Caco-2 (cell line): ENCODE measurements around the gene PNLDC1. TPM values are rescaled to one million over a fixed set of nuclear protein-coding genes. Genes with fewer than 3 reads are reported as not detected.
A peak's percentile ranks its signal among the peaks of the same experiment; 100 is the strongest.

Experiments
- BruUV-seq: library from RNA; stranded (reverse); fragments of 400-500 nt; replicated peaks from 2 replicates; lab custom pipeline; 2021; lab: Mats Ljungman, UMichigan
- CTCF ChIA-PET: fragments of 300-600 bp; sonication (Branson Sonifier 250); formaldehyde crosslinking; loops from one replicate; lab custom pipeline; 2022; ENCODE audit warnings: antibody characterized with exemption; lab: Charles Lee
- POLR2A ChIA-PET: fragments of 300-600 bp; sonication (Branson Sonifier 250); formaldehyde crosslinking; loops from one replicate; lab custom pipeline; 2022; ENCODE audit warnings: antibody characterized with exemption; lab: Charles Lee
- DNase-seq, 2 experiments: peaks; one replicate each; pipeline versions ENCODE4 v3.0.0 to v3.0.0-alpha.2; 2020 to 2022
- H3K27me3 ChIP-seq: replicated peaks from 2 replicates; pipeline ENCODE4 v1.6.0; 2011; ENCODE audit warnings: low read length; ENCODE audit not compliant: control insufficient read depth, insufficient read depth
- H3K36me3 ChIP-seq: 2 replicates; pipeline ENCODE4 v1.5.1; 2011; ENCODE audit warnings: low read length; ENCODE audit not compliant: control insufficient read depth, insufficient read depth
- H3K4me1 ChIP-seq: fragments of 250-450 bp; sonication (Bioruptor Pico); 2 replicates; pipeline ENCODE4 v1.5.1; 2020; ENCODE audit warnings: mild to moderate bottlenecking
- H3K4me3 ChIP-seq: 2 replicates; pipeline ENCODE4 v1.5.1; 2011; ENCODE audit warnings: low read depth, mild to moderate bottlenecking, control low read depth, low read length
- H3K9me3 ChIP-seq: fragments of 250-450 bp; sonication (Bioruptor Pico); 2 replicates; pipeline ENCODE4 v1.5.1; 2020; ENCODE audit warnings: mild to moderate bottlenecking, moderate library complexity
- H3K27ac Mint-ChIP-seq: one replicate; pipeline ENCODE4 v1.8.0; 2022; ENCODE audit warnings: mixed read lengths; ENCODE audit not compliant: unreplicated experiment
- H3K27me3 Mint-ChIP-seq: one replicate; pipeline ENCODE4 v1.8.0; 2022; ENCODE audit warnings: mixed read lengths; ENCODE audit not compliant: insufficient read depth, unreplicated experiment
- H3K36me3 Mint-ChIP-seq: one replicate; pipeline ENCODE4 v1.8.0; 2022; ENCODE audit warnings: mild to moderate bottlenecking, mixed read lengths; ENCODE audit not compliant: insufficient read depth, unreplicated experiment
- H3K4me1 Mint-ChIP-seq: one replicate; pipeline ENCODE4 v1.8.0; 2022; ENCODE audit warnings: low read depth, mixed read lengths; ENCODE audit not compliant: unreplicated experiment
- H3K4me3 Mint-ChIP-seq: one replicate; pipeline ENCODE4 v1.8.0; 2022; ENCODE audit warnings: mild to moderate bottlenecking, moderate library complexity, mixed read lengths; ENCODE audit not compliant: unreplicated experiment
- H3K9me3 Mint-ChIP-seq: one replicate; pipeline ENCODE4 v1.8.0; 2022; ENCODE audit warnings: mixed read lengths; ENCODE audit not compliant: unreplicated experiment
- intact Hi-C: fragments of 100-400 bp; cut with micrococcal nuclease; formaldehyde crosslinking; loops from one replicate; pipeline ENCODE4 v1.10.0; 2022; ENCODE audit not compliant: unreplicated experiment
- total RNA-seq: library from RNA; stranded (reverse); gene quantifications from 2 replicates; pipeline ENCODE4 v1.2.3, GENCODE V29; 2022
- TF ChIP-seq, protein P1 (sequence below), 2 experiments: fragments of 200-600 bp in 1 of 2; IDR thresholded peaks; 1 replicate in 1 of 2; 2 replicates in 1 of 2; pipeline versions ENCODE4 v1.5.1 to v1.8.0; 2011 to 2022; ENCODE audit warnings: antibody characterized with exemption in 1 of 2, control low read depth in 1 of 2, inconsistent platforms in 1 of 2, low read depth in 1 of 2, low read length in 1 of 2, mild to moderate bottlenecking in 1 of 2, moderate library complexity in 1 of 2; ENCODE audit not compliant: insufficient read depth in 1 of 2, severe bottlenecking in 1 of 2, unreplicated experiment in 1 of 2

PNLDC1 gene
- total RNA-seq, 1 experiment from 2014 or later, result 0.32 TPM

DNA sequence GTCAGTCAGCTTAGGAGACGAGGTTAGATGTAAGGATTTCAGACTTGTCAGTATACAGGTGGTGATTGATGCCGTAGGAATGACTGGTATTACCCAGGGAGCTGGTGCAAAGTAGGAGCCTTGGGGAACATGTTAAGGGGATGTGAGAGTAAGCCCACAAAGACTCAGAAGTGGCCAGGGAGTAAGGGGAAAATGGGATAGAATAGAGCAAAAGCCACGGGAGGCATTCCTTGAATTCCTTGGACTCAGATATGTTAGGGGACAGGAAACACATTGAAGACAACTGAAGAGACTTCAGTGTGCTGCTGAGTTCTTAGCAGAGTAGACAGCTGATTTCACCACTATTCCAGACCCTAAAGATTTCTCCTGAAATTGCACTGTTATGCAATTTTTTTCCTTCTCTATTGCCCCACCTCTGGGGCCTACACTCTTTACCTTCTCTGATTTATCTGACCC is 39.4 kb upstream of the PNLDC1 start:
- Mint-ChIP-seq H3K4me1 (peaks cover 37% of the 10 kb centered on the region), H3K27me3 (no peaks in the 10 kb centered on the region), H3K9me3 (no peaks in the 10 kb centered on the region), H3K4me3 (peak overlapping the region; percentile 82), H3K27ac (peak overlapping the region; percentile 98), H3K36me3 (peaks cover 92% of the 10 kb centered on the region)
- intact Hi-C loops, result no loop called here
- peak in 1 of 2 experiments; percentile 28 for DNase-seq
- Histone ChIP-seq H3K4me1 (peaks cover 16% of the 10 kb centered on the region), H3K4me3 (peak overlapping the region; percentile 84), H3K36me3 (peaks cover 4% of the 10 kb centered on the region; the same call in 1 of the 2 replicates), H3K27me3 (no peaks in the 10 kb centered on the region), H3K9me3 (no peaks in the 10 kb centered on the region)
- TF ChIP-seq, protein P1, sequence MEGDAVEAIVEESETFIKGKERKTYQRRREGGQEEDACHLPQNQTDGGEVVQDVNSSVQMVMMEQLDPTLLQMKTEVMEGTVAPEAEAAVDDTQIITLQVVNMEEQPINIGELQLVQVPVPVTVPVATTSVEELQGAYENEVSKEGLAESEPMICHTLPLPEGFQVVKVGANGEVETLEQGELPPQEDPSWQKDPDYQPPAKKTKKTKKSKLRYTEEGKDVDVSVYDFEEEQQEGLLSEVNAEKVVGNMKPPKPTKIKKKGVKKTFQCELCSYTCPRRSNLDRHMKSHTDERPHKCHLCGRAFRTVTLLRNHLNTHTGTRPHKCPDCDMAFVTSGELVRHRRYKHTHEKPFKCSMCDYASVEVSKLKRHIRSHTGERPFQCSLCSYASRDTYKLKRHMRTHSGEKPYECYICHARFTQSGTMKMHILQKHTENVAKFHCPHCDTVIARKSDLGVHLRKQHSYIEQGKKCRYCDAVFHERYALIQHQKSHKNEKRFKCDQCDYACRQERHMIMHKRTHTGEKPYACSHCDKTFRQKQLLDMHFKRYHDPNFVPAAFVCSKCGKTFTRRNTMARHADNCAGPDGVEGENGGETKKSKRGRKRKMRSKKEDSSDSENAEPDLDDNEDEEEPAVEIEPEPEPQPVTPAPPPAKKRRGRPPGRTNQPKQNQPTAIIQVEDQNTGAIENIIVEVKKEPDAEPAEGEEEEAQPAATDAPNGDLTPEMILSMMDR (IDR thresholded peaks at IDR 0.05; ENCODE audit: insufficient read depth in 1 of 2, low read depth in 1 of 2, low read length in 1 of 2, severe bottlenecking in 1 of 2, unreplicated experiment in 1 of 2), result no peak
- ChIA-PET POLR2A (interaction anchor here (0.6 to 1.8 kb wide), 4 partner anchors 29 to 67 kb away, joined by 3 to 5 read pairs (median 4); partner anchors contain the start of gene SOD2), CTCF (no interaction called here)
- BruUV-seq, result no TSS peak

DNA sequence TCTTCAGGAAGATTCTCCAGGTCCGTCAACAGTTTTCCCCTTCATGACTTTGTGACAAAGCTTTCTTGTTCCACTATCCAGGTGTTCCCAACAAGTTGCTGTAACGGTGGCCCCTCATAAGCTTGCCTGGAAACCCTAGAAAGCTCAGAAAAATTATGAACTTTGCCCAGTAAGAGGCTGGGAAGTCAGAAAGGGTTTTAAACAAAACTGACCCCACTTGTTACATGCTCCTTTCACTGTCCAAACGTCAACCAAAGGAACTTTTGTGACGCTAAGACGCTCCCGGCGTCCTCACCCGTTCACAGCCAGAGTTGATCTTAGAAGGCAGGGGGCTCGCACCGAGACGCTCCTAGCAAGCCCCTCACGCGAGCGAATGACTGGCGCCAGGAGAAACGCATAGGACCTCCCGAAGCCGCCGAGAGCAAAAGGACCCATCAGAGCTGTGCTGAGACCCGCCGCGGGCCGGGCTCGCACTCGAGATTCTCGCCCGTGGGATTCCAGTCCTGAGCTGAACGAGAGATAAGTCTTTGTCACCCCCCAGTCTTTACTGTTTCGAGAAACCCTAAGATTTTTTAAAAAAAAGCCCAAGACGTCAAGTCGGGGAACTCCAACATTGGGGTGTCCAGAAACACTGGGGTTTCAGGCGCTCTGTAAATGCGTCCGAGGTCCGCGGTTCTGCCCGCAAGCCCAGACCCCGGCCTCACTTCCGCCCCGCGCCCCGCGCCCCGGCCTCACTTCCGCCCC is 38.8 kb upstream of the PNLDC1 start:
- intact Hi-C loops, result no loop called here
- ChIA-PET POLR2A (interaction anchor here (0.6 to 1.8 kb wide), 10 partner anchors 10 to 79 kb away, joined by 3 to 35 read pairs (median 4); partner anchors contain the start of genes MRPL18, SOD2, TCP1 and WTAP), CTCF (interaction anchor here (1.1 kb wide), 1 partner anchor 28 kb away, joined by 4 read pairs; the partner anchor contains the start of gene TCP1)
- H3K36me3 Mint-ChIP-seq, result peaks cover 92% of the 10 kb centered on the region
- H3K9me3 Mint-ChIP-seq, result no peaks in the 10 kb centered on the region
- Histone ChIP-seq H3K27me3 (no peaks in the 10 kb centered on the region), H3K4me3 (peak overlapping the region; percentile 84), H3K4me1 (peaks cover 16% of the 10 kb centered on the region), H3K9me3 (no peaks in the 10 kb centered on the region), H3K36me3 (peaks cover 4% of the 10 kb centered on the region; the same call in 1 of the 2 replicates)
- H3K27me3 Mint-ChIP-seq, result no peaks in the 10 kb centered on the region
- DNase-seq, result no peak
- peak overlapping the region; percentile 98 for H3K27ac Mint-ChIP-seq
- peaks cover 37% of the 10 kb centered on the region for H3K4me1 Mint-ChIP-seq
- TF ChIP-seq, protein P1 (IDR thresholded peaks at IDR 0.05; ENCODE audit: insufficient read depth in 1 of 2, low read depth in 1 of 2, low read length in 1 of 2, severe bottlenecking in 1 of 2, unreplicated experiment in 1 of 2), result no peak
- BruUV-seq, result TSS peak; percentile 73
- peak overlapping the region; percentile 82 for H3K4me3 Mint-ChIP-seq

DNA sequence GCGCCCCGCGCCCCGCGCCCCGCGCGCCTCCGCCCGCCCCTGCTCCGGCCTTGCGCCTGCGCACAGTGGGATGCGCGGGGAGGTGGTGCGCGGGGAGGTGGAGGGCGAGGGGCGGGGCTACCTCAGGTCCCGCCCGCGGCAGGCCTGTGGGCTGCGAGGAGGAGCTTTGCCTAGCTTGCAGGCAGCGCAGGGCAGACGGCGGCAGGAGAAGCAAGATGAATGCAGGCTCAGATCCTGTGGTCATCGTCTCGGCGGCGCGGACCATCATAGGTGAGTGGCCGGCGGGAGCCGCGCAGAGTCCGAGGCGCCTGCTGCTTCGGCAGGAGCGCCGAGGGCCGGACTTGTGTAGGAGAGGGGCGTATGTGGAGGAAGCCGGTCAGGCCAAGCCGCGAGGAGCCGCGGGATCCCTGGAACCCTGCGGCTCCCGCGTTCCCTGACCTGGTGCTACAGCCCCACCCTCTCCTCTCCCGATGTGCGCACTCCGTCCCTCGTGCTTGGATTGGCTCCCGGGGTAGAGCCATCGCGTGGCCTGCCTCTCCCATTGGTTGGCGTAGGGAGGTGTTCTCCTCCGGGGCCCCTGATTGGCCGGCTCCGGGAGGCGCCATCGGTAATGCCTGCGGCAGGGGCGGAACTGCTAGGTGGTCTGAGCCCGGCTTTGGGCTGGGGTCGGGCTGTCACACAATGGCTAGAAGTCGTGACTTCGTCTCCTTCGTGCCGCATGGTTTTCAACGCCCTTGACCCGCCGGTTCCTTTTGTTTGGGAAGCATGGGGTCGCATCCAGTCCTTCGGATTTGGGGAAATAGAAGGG is 38.0 kb upstream of the PNLDC1 start, which contains the start of gene ACAT2:
ACAT2 (plus strand) TSS at position 173 of the 808 bp plus-strand sequence; CDS start at position 216, 43 bp downstream.
- CTCF ChIA-PET, result interaction anchor here (0.6 to 1.1 kb wide), 3 partner anchors 28 to 791 kb away, joined by 3 to 4 read pairs (median 3); partner anchors contain the start of gene TCP1

More for the DNA sequence above, 38.0 kb upstream of the PNLDC1 start, which contains the start of gene ACAT2:
- BruUV-seq, result no TSS peak
- no peaks in the 10 kb centered on the region for H3K9me3 ChIP-seq
- peaks cover 8% of the 10 kb centered on the region for H3K36me3 ChIP-seq
- H3K27me3 Mint-ChIP-seq, result no peaks in the 10 kb centered on the region
- H3K27me3 ChIP-seq, result no peaks in the 10 kb centered on the region
- H3K4me3 ChIP-seq, result peak within 1 kb of the TSS; percentile 84
- intact Hi-C loops, result loop anchor here (1.0 kb wide), 4 partner anchors 27 to 71 kb away; partner anchors contain the start of genes TCP1 and WTAP
- peak; percentile 96 to 98 for DNase-seq
- no peaks in the 10 kb centered on the region for H3K9me3 Mint-ChIP-seq
- TF ChIP-seq, protein P1 (IDR thresholded peaks at IDR 0.05; ENCODE audit: insufficient read depth in 1 of 2, low read depth in 1 of 2, low read length in 1 of 2, severe bottlenecking in 1 of 2, unreplicated experiment in 1 of 2), result no peak
- peak within 1 kb of the TSS; percentile 98 for H3K27ac Mint-ChIP-seq
- POLR2A ChIA-PET, result interaction anchor here (0.5 to 1.8 kb wide), 9 partner anchors 10 to 80 kb away, joined by 3 to 35 read pairs (median 5); partner anchors contain the start of genes MRPL18, SOD2, TCP1 and WTAP
- peaks cover 37% of the 10 kb centered on the region for H3K4me1 Mint-ChIP-seq
- peak within 1 kb of the TSS; percentile 82 for H3K4me3 Mint-ChIP-seq
- peaks cover 16% of the 10 kb centered on the region for H3K4me1 ChIP-seq
- H3K36me3 Mint-ChIP-seq, result peaks cover 92% of the 10 kb centered on the region
